Hematopoietic multipotent progenitor cell (in vitro differentiated cells): ENCODE data around the gene PAX2. TPM values are rescaled to one million over a fixed set of nuclear protein-coding genes. Genes with fewer than 3 reads are reported as not detected.

ENCODE experiments used
- DNase-seq, 3 donors: peaks; one replicate each; pipeline ENCODE4 v3.0.0-alpha.2; 2011 to 2015; ENCODE audit warnings: low read depth in 2 of 3, low spot score in 2 of 3
- total RNA-seq: library from RNA; depleted of rRNA; stranded (reverse); fragments of >200 nt; gene quantifications from one replicate; pipeline ENCODE4 v1.2.3, GENCODE V29; 2012

Gene PAX2
- total RNA-seq, 1 donor, result not detected

DNA sequence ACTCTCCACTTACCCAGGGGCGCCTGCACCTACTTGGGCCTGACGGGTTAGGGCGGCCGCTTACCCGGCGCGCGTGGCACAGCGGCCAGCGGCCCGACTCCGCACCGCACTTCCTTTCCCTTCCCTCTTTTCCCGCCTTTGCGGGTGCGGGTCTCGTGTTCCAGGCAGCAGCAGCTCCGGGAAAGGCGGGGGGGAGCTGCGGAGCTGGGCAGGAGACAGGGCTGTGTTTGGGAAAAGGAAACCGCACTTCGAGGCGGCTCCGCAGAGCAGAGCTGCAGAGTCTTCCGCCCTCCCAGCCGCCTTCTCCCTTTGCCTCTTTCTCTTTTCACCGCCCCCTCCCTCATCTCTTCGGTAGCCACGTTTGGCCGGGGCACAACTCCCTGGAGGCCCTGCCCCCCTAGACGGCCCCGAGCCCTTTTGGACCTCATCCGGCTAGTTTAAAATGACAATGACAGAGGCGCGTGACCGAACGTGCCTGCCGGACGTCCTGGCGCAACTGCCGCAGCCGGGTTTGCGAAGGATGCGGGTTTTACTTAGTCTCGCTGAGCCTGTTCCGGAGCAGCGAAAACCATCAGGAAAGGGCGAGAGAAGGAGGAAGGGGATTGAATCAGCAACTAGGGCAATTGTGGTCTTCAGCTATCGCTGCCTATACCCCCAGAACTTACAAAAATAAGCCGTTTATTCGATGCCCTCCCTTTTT lies 7.9 kb upstream of the PAX2 start:
- no peak for DNase-seq

DNA sequence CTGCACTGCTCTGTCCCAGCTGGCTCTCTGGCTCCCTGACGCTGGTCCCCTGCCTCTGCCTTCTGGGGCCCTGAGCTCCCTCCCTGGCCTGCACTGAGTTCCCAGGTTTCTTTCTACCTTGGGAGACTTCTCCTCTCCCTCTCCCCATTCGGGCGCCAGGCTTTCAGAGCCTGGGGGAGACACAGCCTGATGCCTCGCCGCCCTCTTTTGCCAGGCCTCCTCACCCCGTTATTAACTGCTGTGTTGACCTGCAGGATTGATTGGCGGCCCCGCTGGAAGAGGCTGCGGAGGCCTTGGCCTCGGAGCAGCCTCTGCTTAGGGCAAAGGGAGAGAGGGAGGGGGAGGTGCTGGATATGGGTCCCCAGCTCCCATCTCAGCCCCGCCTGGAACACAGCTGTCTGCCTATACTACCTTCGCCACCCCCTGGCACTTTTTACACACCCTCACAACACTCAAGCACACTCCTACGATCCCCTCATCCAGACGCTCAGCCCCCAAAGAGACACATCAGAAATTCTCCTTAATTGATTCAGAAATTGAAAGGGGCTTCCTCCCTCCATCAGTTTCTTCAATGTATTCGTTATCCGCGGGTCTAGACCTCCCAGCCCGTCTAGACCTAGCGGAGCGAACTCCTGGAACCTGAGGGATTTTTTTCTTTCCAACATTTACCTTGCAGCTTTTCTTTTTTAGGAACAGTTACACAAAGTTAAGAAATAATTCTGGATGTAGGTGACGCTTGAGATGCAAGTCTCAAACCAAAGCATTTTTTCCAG lies 7.1 kb upstream of the PAX2 start:
- DNase-seq, result no peak

DNA sequence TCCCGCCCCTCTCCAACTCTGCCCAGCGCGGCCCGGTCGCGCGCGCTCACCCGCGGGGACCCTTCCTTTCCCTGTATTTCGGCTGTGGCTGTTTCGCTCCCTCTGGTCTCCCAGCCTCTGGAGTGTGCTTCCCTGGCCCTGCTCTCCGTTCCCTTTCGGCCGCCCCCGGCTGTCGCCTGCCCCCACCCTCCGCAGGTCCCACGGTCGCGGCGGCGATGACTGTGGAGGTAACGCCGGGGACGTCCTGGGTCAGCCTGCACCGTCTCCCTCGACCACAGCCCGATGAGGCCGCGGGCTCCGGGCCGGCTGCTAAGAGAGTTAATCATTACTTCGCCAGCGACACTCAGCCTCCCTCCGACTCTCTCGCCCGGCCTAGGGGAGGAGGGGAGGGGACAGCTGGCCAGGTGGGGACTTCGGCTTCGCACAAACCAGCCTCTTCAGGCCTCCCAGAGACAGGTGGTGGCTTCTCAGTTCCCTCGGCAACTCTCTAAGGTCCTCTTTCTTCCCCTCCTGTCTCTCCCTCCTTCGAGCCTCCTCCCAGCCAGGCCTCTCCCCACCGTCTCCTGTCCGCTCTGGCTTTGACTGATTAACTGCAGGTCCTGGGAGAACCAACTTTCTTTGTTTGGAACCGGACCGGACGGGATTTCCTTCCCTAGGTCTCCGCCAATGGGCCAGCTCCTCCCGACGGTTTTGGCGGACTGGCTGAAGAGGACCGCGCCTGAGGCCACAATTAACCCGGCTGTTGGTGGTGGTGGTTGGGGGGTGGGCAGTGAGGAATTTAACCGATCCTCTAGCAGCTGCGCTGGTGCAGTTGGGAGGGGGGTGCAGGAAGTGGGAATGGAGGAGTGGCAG lies 5.6 kb upstream of the PAX2 start:
- no peak for DNase-seq

DNA sequence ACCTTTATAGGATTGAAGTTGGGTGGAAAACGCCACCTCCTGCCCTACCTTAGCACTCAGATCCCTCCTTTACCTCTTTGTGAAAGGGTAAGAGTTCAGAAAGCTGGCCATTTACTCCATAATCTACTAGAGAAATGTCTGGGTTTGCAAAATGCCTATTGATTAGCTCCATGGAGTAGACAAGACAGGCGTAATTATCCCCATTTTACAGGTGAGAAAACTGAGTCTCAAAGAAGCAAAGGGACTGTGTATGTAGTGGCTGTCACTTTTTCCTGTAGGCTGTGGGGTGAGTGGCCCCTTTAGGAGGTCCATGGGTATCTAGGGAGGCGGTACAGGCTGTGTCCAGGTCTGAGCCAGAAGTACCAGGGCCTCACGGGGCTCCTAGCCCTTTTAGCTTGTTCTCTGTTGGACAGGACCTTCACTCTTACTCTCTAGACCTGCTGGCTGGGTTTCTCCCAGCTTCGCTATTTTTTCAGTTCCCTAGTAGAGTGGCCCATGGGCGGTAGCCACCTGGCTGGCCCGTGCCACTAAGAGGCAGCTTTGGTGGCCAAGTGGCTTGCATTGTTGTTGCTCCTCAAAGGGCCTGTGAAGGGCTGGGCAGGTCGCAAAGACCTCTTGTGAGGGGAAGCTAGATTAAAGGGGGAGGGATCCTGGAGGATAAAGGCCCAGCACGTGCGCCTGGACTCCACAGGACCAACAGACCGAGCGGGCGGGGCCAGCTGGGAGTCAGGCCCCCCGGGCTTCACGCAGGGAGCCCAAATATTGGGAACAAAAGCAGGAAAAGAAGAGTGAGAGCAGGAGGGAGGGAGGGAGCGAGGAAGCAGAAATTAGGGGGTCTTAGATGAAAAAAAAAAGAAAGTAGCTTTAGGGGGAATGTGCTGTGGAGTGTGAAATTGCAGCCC lies 4.7 kb upstream of the PAX2 start:
- DNase-seq, result no peak

DNA sequence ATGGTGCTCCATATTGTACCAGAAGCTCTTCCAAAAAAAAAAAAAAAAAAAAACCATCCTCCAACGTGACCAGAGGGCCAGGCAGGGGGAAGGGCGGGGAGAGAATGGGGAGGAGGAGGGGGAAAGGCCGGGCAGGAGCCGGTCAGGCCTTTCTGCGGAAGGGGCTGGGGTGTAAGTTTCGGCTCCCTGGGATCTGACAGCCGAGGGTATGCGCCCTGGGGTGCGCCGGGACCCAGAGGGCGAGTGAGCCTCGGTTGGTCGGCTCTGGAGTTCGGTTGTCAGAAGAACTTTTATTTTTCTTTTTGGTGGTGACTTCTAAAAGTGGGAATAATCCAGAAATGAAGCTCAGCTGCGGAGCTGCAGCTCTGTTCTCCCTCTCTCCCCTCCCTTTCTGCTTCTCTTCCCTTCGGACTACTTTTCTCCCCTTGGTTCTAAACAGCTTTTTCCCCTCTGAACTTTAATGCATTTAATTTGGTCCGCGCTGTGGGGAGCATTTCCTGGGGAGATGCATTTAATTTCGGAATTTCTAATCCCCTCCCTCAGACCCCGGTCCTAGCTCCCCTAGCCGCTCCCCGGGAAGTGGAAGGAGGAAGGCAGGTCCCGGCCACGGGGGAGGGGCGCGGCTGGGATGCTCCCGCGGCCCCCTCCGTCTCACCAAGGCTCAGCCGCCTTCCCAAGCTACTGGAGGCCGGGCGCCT lies 3.9 kb upstream of the PAX2 start:
- no peak for DNase-seq

DNA sequence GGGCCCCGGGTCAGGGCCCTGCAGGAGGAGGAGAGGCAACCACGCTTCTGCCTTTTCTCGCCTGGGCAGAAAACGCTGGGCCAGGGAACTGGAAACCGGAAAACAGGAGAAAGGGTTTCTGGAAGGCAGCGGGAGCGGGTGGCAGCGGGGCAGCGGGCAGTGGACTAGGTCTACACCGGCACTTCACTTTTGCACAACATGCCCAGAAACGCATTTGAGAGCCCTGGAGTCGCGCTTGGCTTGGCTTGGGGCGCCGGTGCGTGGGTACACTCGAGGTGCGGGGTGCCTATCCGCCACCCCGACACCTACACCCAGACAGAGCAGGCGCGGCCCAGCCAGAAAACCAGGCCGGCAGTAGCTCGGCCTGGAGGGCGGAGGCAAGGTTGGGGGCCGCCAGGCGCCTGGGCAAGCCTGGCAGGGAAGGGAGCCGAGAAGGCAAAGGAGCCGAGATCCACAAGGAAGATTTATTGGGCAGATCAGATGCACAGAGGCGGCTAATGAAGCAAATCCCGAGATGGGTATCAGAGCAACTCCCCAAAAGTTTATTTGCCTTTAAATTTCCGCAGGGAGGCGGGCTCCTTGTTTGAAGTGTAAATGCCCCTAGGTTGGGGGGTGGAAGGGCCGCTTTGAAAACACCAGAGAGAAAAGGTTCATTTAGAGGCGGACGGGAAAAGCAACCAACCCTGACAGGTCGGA lies 3.2 kb upstream of the PAX2 start:
- no peak for DNase-seq

DNA sequence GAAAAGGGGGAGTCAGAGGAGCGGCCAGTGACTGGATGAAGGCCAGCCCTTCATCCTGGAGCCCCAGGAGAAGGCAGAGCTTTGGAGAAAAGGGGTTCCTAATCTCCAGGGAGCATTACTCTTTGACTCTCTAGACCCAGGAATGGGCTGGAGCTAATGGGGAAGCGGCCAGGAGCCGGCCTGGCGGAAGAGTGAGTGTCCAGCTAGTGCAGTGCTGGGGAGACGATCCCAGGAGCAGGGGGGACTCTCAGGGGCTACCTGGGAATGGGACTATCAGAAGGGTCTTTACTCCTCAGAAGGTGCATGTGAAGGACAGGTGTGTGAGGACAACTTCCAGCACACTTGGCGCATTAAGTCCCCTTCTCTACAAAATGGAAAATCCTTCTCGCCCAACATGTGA lies 2.4 kb upstream of the PAX2 start:
- no peak for DNase-seq

DNA sequence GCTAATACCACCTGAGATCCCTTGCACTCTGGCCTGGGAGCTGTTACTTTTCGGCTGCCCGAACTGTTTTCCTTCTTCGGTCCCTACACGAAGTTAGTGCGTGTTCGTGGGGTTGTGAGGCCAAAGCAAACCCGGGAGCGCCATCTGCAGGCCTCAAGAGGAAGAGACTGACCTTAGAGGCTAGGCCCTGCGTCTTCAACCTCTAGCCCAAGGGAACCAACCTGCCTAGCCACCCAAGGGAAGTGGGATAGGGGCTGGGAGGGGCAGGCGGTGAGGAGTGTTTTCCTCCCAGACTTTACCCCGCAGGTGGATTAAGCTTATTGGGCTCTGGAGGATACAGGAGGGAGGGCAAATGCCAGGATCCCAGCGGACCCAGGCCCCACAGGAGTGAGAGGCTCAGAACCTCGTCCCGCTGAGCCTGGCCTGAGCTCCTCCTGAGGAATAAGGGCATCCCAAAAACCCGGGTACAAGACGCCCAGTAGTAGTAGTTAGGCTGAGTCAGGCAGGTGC lies 1.7 kb upstream of the PAX2 start:
- peak; percentile 32 to 86 (median 80) for DNase-seq

DNA sequence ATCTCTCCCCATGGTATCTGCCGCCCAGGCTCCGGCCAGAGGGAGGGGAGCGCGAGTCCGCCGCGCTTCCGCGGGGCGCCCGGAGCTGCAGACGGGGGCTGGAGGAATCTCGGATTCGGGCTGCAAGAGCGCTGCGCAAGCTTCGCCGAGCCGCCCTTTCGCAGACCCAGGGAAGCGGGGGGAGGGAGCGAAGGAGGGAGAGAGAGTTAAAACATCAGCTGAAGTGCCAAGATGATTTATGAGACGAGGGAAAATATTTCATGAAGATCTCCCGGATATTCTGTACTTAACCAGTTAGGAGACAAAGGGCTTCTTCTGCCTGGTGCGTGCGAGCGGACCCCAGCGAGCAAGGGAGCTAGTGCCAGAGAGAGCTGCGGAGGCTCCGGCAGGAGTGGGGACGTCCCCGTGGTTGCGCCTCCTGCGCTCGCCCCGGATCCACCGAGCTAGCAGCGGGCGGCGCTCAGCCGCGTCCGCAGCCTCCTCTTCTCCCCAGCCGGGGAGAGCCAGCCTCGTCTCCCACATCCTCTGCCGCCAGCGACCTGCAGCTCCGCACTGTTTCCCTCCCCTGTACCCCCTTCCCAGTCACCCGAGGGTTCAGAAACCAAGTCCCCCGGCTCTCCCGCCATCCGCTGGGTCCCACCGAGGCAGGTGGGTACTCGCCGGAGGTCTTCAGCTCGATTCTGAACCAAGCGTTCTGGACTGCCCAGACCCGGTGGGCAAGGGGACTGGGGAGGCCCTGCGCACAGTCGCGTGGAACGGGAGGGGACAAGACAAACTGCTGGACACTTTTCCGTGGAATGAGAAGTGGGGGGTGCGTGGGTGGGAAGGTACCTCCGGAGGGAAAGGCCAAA lies 1.0 kb upstream of the PAX2 start:
- DNase-seq, result no peak

DNA sequence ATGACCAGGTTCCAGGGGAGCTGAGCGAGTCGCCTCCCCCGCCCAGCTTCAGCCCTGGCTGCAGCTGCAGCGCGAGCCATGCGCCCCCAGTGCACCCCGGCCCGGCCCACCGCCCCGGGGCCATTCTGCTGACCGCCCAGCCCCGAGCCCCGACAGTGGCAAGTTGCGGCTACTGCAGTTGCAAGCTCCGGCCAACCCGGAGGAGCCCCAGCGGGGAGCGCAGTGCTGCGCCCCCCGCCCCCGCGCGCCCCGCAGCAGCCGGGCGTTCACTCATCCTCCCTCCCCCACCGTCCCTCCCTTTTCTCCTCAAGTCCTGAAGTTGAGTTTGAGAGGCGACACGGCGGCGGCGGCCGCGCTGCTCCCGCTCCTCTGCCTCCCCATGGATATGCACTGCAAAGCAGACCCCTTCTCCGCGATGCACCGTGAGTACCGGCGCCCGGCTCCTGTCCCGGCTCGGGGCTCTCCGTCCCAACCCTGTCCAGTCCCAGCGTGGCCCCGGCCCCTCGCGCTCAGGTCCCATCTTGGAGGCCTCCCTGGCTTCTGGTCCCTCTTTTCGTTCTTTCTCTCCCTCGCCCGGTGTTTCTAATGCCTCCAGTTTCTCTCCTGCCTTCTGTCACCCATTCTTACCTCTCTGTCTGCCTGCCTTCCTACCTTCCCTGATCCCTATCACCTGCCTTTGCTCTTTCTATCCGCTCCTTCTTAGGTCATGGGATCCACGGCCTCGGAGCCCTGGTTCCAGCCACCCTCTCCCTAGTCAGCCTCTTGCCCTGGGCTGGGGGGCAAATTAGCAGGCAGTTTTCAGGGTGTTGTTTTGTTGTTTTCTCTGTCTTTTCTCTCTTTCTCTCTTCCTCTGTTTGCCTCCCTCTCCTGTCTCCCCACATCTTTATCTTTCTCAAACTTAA lies 751 bp downstream of the PAX2 start:
- DNase-seq, result no peak

DNA sequence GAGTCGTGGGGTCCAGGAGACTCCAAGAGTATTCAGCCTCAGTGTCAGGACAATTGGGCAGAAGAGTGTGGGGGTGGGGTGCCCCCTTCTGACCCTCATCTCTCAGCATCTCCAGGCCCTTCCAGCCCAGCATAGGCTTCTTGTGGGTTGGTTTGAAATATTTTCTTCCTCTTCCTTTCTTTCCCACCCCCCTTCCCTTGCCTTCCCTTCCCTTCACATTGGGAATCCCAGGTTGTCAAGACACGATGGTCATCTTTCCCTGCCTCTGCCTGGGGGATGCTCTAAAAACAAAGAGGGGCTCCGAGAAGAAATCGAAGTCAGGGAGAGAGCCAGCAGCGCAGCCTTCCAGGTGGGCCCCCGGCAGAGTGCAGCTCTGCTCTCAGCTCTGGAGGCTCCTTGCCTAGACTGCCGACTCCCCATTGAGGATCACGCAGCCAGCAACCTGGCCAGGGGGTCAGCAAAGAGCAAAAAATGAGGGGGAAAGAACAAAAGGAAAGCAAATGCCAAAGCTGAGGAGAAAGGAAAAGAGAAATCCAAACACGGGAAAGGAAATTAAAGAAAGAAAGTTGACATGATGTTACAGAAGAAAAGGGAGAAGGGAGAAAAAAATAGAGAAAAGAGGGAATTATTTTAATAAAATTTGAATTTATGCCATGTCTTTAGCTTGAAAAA lies 1.5 kb downstream of the PAX2 start:
- DNase-seq, result no peak

DNA sequence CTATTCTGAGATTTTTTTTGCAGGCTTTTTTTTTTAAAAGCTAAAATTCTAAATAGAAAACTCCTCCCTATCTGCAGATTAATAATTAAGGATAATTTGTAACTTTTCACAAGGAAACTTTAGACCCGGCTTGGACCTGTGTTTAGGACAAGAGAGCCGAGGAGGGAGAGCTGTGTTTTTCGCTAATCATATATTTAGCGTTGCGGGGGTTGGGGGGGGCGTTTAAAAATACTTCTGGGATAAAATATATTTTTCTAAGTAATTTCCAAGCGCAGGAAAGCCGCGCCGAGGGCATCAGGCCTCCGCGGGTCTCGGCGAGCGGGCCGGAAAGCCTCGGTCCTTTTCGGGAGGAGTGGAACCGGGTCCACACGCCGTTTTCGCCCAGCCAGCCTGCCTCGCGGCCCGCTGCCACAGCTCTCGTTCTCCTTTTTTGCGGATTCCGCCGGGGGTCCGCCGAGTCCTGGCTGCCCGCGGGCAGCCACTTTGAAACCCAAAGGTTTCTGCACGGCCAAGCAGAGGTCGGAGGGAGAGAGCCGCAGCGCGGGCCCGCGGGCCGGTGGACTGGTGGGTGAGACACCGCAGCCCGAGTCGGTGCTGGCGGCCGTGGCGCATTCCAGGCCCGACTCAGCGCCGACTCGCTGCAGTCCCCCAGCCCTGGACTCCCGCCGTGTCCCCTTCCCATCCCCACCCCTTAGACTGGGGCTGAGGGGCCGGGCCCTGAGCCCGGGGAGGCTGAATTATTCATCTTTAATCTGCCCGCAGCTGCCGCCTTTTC lies 2.3 kb downstream of the PAX2 start:
- DNase-seq, result no peak

DNA sequence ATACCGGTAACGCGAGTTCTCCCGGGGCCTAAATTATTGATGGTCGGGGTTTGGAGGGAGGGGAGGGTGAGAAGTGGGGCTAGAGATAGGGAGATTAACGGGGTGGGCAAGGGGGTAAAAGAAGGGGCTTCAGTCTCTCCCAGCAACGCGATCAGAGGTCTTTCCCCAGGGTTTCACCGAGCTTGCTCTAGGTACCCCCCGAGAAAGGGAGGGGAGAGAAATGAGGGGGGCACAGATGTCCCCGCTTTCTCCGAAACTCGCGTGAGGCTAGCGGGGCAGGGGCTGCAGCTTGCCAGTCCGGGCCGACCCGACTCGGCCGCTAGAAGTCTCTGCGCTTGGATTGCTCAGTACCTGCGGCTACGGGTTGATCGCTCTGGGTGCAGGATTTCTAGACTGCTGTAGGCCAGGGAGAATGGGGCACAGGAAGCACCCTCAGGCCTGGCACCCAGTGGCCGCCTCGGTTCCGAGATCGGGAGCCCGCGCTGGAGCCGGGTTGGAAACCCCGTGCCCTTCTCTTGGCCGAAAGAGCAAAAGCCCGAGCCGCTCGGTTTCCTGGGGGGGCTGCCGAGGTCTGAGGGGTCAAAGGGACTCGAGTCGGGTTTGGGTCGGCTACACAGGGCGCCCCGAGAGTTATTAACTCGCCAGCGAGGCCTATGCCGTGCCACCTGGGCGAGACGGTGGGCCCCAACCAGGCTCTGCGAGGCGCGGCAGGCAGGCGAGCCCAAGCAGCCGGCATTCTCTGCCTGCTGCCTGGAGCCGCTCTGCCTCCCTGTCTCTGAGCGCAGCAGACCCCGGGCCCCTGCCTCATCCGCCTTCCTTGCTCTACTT lies 3.1 kb downstream of the PAX2 start:
- no peak for DNase-seq

DNA sequence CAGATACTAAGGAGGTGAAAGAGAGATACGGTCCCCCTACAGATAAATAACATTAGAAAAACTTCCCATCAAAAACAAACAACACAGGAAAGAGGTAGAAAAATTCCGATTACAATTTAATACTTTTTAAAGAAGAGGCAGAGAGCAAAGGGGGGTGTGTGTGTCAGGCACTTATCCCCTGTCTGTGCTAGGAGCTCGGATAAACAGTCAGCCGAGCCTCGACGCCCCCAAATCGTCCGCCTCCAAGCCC lies 3.6 kb downstream of the PAX2 start:
- DNase-seq, result no peak
